T-helper 17 cell (primary cell): ENCODE results near the gene STARD9. TPM values are rescaled to one million over a fixed set of nuclear protein-coding genes. Genes with fewer than 3 reads are reported as not detected.
A peak's percentile ranks its signal among the peaks of the same experiment; 100 is the strongest.
"Not testable (repeated sequence)": the region's sequence is repeated elsewhere in the genome, so short reads cannot be mapped to it uniquely, and the experiment has no call there.

Experiments
- ATAC-seq: fragments of 150-1000 bp; cut with Tn5 transposase; 2 replicates; pipeline ENCODE4 v1.10.0; 2021; ENCODE audit warnings: mild to moderate bottlenecking, moderate library complexity
- DNase-seq, 3 donors: peaks; one replicate each; pipeline versions ENCODE4 v3.0.0 to v3.0.0-alpha.2; 2020 to 2021
- H3K9me3 ChIP-seq: one replicate; pipeline ENCODE4 v1.7.0; 2013; ENCODE audit warnings: low read length, mild to moderate bottlenecking; ENCODE audit not compliant: control insufficient read depth, poor library complexity, severe bottlenecking
- H3K27ac Mint-ChIP-seq: one replicate; pipeline ENCODE4 v1.8.0; 2022; ENCODE audit warnings: mild to moderate bottlenecking, moderate library complexity, mixed read lengths
- H3K27me3 Mint-ChIP-seq: one replicate; pipeline ENCODE4 v1.8.0; 2022; ENCODE audit warnings: mixed read lengths
- H3K36me3 Mint-ChIP-seq: one replicate; pipeline ENCODE4 v1.8.0; 2022; ENCODE audit warnings: low read depth, mixed read lengths
- H3K4me1 Mint-ChIP-seq: one replicate; pipeline ENCODE4 v1.8.0; 2022; ENCODE audit warnings: mild to moderate bottlenecking, mixed read lengths
- H3K4me3 Mint-ChIP-seq: one replicate; pipeline ENCODE4 v1.8.0; 2022; ENCODE audit warnings: mild to moderate bottlenecking, moderate library complexity, mixed read lengths
- total RNA-seq, 4 donors: library from RNA in 2 of 4; stranded (reverse) in 2 of 4; gene quantifications; one replicate each; pipeline ENCODE4 v1.2.3 and lab custom pipeline; 2022 to 2026

The STARD9 gene
- total RNA-seq, 2 donors from 2014 or later = 4.1 to 5.9 TPM

- Mint-ChIP-seq H3K4me1 (peaks cover 3% of the 10 kb centered on the region), H3K27ac (no peak overlapping the region), H3K4me3 (no peak overlapping the region), H3K36me3 (peaks cover 6% of the 10 kb centered on the region), H3K27me3 (no peaks in the 10 kb centered on the region)
- ATAC-seq (no peak), DNase-seq (no peak)
- H3K9me3 ChIP-seq = no peaks in the 10 kb centered on the region
These were observed 99.6 kb downstream of the STARD9 start for GRCh38 chr15:42675021-42675420.

GRCh38 chr15:42679285-42680141 lies 104.1 kb downstream of the STARD9 start:
- H3K4me3 Mint-ChIP-seq = no peak overlapping the region
- peaks cover 2% of the 10 kb centered on the region for H3K4me1 Mint-ChIP-seq
- H3K9me3 ChIP-seq = no peaks in the 10 kb centered on the region
- ATAC-seq = no peak
- H3K27ac Mint-ChIP-seq = no peak overlapping the region
- no peaks in the 10 kb centered on the region for H3K27me3 Mint-ChIP-seq
- DNase-seq = no peak
- peaks cover 10% of the 10 kb centered on the region for H3K36me3 Mint-ChIP-seq

GRCh38 chr15:42680142-42680482 lies 104.7 kb downstream of the STARD9 start:
- ATAC-seq, H3K4me1 Mint-ChIP-seq, DNase-seq, H3K9me3 ChIP-seq, H3K4me3 Mint-ChIP-seq, H3K27me3 Mint-ChIP-seq: not testable (repeated sequence)
- H3K36me3 Mint-ChIP-seq = peaks cover 10% of the 10 kb centered on the region
- peak overlapping the region; percentile 59 for H3K27ac Mint-ChIP-seq

- no peaks in the 10 kb centered on the region for H3K9me3 ChIP-seq
- peak overlapping the region; percentile 59 for H3K27ac Mint-ChIP-seq
- H3K4me3 Mint-ChIP-seq = no peak overlapping the region
- ATAC-seq (no peak), DNase-seq (no peak)
- no peaks in the 10 kb centered on the region for H3K27me3 Mint-ChIP-seq
- H3K36me3 Mint-ChIP-seq = peaks cover 8% of the 10 kb centered on the region
- peaks cover 2% of the 10 kb centered on the region for H3K4me1 Mint-ChIP-seq
These were observed 105.7 kb downstream of the STARD9 start for GRCh38 chr15:42681119-42681518.

GRCh38 chr15:42686281-42686680 lies 110.9 kb downstream of the STARD9 start:
- Mint-ChIP-seq H3K4me1 (peaks cover 2% of the 10 kb centered on the region), H3K4me3 (no peak overlapping the region), H3K36me3 (peaks cover 6% of the 10 kb centered on the region), H3K27me3 (no peaks in the 10 kb centered on the region), H3K27ac (no peak overlapping the region)
- DNase-seq (no peak), ATAC-seq (no peak)
- no peaks in the 10 kb centered on the region for H3K9me3 ChIP-seq

GRCh38 chr15:42687740-42688139 lies 112.3 kb downstream of the STARD9 start:
- Mint-ChIP-seq H3K36me3 (peaks cover 4% of the 10 kb centered on the region), H3K27me3 (no peaks in the 10 kb centered on the region), H3K4me1 (no peaks in the 10 kb centered on the region), H3K4me3 (no peak overlapping the region), H3K27ac (no peak overlapping the region)
- H3K9me3 ChIP-seq = no peaks in the 10 kb centered on the region
- no peak for ATAC-seq
- DNase-seq = no peak

GRCh38 chr15:42688301-42688700 lies 112.9 kb downstream of the STARD9 start:
- no peaks in the 10 kb centered on the region for H3K9me3 ChIP-seq
- Mint-ChIP-seq H3K27me3 (no peaks in the 10 kb centered on the region), H3K36me3 (peaks cover 4% of the 10 kb centered on the region), H3K4me1 (no peaks in the 10 kb centered on the region), H3K27ac (no peak overlapping the region), H3K4me3 (no peak overlapping the region)
- no peak for DNase-seq
- ATAC-seq = no peak

- no peak overlapping the region for H3K4me3 Mint-ChIP-seq
- DNase-seq = no peak
- H3K9me3 ChIP-seq = no peaks in the 10 kb centered on the region
- no peaks in the 10 kb centered on the region for H3K27me3 Mint-ChIP-seq
- peaks cover 2% of the 10 kb centered on the region for H3K4me1 Mint-ChIP-seq
- H3K27ac Mint-ChIP-seq = peak overlapping the region; percentile 62
- no peak for ATAC-seq
- H3K36me3 Mint-ChIP-seq = peaks cover 2% of the 10 kb centered on the region
These were observed 115.9 kb downstream of the STARD9 start for GRCh38 chr15:42691308-42691707.

- H3K27ac Mint-ChIP-seq = peak overlapping the region; percentile 62
These were observed 116.4 kb downstream of the STARD9 start for GRCh38 chr15:42691770-42692169.

GRCh38 chr15:42692536-42692935 lies 117.1 kb downstream of the STARD9 start:
- H3K9me3 ChIP-seq = no peaks in the 10 kb centered on the region
- Mint-ChIP-seq H3K27me3 (no peaks in the 10 kb centered on the region), H3K4me1 (peaks cover 6% of the 10 kb centered on the region), H3K4me3 (no peak overlapping the region), H3K27ac (no peak overlapping the region), H3K36me3 (peaks cover 6% of the 10 kb centered on the region)
- ATAC-seq = no peak
- no peak for DNase-seq

More at GRCh38 chr15:42691770-42692169, 116.4 kb downstream of the STARD9 start:
- peaks cover 6% of the 10 kb centered on the region for H3K36me3 Mint-ChIP-seq
- peaks cover 6% of the 10 kb centered on the region for H3K4me1 Mint-ChIP-seq
- no peak for DNase-seq
- H3K4me3 Mint-ChIP-seq = no peak overlapping the region
- H3K27me3 Mint-ChIP-seq = no peaks in the 10 kb centered on the region
- no peaks in the 10 kb centered on the region for H3K9me3 ChIP-seq
- ATAC-seq = no peak

GRCh38 chr15:42692997-42693396 lies 117.6 kb downstream of the STARD9 start:
- H3K4me3 Mint-ChIP-seq = no peak overlapping the region
- no peak for DNase-seq
- no peak overlapping the region for H3K27ac Mint-ChIP-seq
- no peaks in the 10 kb centered on the region for H3K27me3 Mint-ChIP-seq
- peaks cover 6% of the 10 kb centered on the region for H3K36me3 Mint-ChIP-seq
- no peak for ATAC-seq
- peaks cover 6% of the 10 kb centered on the region for H3K4me1 Mint-ChIP-seq
- no peaks in the 10 kb centered on the region for H3K9me3 ChIP-seq

GRCh38 chr15:42693496-42693895 lies 118.1 kb downstream of the STARD9 start:
- ATAC-seq (no peak), DNase-seq (no peak)
- H3K36me3 Mint-ChIP-seq = peaks cover 7% of the 10 kb centered on the region
- no peaks in the 10 kb centered on the region for H3K9me3 ChIP-seq
- no peak overlapping the region for H3K4me3 Mint-ChIP-seq
- no peaks in the 10 kb centered on the region for H3K27me3 Mint-ChIP-seq
- H3K4me1 Mint-ChIP-seq = peaks cover 6% of the 10 kb centered on the region
- peak overlapping the region; percentile 11 for H3K27ac Mint-ChIP-seq

- ATAC-seq = no peak
- peak overlapping the region; percentile 11 for H3K27ac Mint-ChIP-seq
- H3K36me3 Mint-ChIP-seq = peaks cover 7% of the 10 kb centered on the region
- H3K27me3 Mint-ChIP-seq = no peaks in the 10 kb centered on the region
- H3K9me3 ChIP-seq = no peaks in the 10 kb centered on the region
- H3K4me1 Mint-ChIP-seq = peaks cover 6% of the 10 kb centered on the region
- no peak for DNase-seq
- no peak overlapping the region for H3K4me3 Mint-ChIP-seq
These were observed 118.5 kb downstream of the STARD9 start for GRCh38 chr15:42693942-42694341.

GRCh38 chr15:42694398-42694797 lies 119.0 kb downstream of the STARD9 start:
- ATAC-seq = no peak
- H3K4me3 Mint-ChIP-seq = no peak overlapping the region
- H3K4me1 Mint-ChIP-seq = peaks cover 6% of the 10 kb centered on the region
- peaks cover 7% of the 10 kb centered on the region for H3K36me3 Mint-ChIP-seq
- DNase-seq = no peak
- no peaks in the 10 kb centered on the region for H3K27me3 Mint-ChIP-seq
- H3K9me3 ChIP-seq = no peaks in the 10 kb centered on the region
- no peak overlapping the region for H3K27ac Mint-ChIP-seq
